ENCODE results near the gene PSMB5.
A peak's percentile ranks its signal among the peaks of the same experiment; 100 is the strongest.
"Not testable (repeated sequence)": the region's sequence is repeated elsewhere in the genome, so short reads cannot be mapped to it uniquely, and the experiment has no call there.

PSMB5 gene

DNA sequence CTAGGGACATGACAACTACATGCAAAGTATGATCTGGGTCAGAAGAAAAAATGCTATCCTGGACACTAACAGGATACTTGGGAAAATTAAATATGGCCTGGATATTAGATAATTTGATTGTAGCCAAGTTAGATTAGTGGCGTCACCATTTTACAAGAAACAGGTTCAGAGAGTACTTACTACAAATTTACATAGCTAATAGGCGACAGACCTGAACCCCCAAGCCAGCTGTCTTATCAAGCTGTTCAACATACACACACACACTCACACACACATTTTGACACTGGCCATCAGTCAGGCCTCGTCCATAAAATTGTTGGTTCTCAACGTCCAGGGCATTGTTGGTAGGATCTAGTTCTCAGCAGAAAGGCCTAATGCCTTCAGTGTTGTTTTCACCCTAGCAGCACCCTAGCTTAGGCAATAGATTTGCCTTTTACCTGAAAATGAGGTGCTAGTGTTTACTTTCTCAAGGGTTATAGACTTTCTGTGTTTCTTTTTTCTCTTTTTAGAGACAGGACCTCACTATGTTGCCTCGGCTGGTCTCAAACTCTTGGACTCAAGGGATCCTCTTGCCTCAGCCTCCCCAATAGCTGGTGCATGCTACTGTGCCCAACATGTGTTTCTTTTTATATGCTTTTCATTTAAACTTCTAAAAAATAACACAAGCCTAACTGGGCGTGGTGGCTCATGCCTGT lies 21.5 kb downstream of the PSMB5 start:
- no peak for DNase-seq

DNA sequence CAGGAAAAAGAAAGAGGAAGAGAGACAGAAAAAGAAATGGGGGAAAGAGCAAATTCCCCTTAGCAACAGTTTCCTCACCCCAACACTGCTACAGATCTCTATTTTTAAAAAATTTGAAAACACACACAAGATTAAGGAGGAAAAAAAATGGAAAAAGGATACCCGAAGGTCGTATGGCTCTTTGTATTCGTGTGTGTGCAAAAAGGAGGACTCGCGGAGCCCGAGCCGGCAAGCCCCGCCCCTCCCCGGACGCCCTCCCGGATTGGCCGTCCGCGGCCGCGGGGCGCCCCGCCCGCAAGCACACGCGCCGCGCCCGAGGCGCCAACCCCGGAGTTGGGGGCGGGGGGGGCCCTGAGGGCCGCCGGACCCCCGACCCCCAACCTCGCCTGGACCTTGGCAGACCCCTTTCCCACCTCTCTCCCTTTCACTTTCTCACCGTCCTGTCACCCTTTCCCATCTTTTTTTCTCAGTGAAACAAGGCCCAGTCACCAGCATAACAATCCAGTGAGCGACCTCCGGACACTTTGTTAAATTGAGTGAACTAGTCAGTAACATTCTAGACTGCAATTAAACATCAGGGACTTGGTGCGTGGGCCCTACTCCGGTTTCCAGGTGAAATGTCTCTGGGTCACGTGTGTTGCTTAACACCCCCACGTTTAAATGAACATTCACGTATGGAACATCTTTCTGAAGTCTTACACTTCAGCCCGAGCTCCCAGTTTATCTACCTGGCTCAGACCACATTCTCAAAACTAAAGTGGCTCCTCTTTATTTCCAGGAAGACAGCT lies 24.6 kb downstream of the PSMB5 start, which contains the start of gene C14orf93:
Gene C14orf93 (minus strand): TSS at position 205 of the 788 bp plus-strand sequence. CDS start 11,120 bp downstream, outside the sequence.
- DNase-seq = peak; percentile 47

GRCh38 chr14:23009483-23009938 lies 25.2 kb downstream of the PSMB5 start:
- DNase-seq = peak; percentile 26

DNA sequence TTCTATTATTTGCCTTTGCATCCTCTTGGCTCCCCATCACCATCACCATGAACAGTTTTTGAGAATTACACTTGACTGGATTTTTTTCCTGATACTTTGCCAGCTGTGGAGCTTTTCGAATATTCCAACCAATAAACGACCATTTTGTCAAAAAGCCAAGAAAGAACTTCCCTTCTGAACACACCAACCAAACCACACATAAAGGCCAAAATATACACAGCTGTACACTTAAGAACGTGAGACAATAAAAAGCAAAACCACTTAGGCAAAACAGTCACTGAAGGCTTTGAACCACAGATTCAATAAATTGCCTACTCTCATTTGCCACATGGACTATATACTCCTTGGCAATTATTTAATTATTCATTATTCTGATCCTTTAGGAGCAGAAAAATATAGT lies 25.9 kb downstream of the PSMB5 start:
- peak; percentile 82 for DNase-seq

DNA sequence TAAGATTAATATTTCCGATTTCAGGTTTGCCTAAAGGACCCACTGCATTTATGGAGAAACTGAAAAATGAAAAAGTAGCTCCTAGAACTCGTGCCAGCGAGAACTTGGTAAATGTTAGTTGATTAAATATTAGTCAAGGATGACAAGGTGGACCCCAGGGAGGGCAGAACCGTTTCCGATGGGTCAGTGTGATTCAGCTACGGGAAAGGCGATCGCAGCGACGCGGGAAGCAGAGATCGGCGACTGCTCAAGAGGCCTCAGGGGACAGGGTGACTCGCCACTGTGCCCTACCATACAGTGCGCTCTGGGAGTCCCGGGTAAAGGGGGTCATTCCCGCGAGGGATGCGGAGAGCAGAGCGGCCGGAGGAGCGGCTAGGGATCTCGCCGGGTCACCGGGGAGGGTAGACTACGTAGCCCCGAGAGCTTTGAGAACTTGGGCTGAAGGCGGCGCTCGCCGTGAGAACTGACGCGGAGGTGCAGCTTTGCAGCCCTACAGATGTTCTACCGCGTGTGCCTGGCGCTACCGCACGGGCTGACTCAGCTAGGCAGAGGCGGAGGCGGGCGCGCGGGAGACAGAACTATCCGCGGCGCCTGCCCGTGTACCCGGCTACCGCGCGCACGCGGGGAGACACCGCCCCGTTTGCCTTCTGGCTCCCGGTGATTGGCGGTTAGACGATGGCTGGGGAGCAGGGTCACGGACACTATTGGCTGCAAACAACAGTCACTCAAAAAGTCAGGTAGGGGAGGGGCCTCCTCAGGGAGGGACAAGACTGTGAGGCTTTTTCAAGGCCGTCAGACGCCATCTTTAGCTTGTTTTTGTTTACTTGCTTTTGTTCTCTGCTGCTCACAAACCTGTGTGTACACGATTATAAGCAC lies 27.9 kb downstream of the PSMB5 start:
- DNase-seq = peak; percentile 100

DNA sequence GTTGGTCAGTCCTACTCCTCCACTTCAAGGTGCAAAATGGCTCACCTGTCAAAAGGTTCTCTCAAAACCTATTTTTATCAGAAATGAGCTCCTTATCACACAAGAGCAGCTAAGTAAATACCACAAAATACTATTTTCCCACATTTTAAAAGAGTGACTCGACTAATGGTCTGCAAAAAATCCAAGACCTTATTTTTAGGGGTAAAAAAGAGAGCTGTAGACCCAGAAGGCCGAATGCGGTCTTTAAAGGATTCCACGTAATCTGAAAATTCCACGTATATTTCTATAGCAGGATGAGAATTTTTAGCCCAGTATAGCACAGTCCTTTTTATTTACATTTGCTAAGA lies 28.5 kb downstream of the PSMB5 start:
- DNase-seq = no peak

GRCh38 chr14:23005451-23006187 lies 29.1 kb downstream of the PSMB5 start:
- no peak for DNase-seq

- not testable (repeated sequence) for DNase-seq
These were observed 30.4 kb downstream of the PSMB5 start for GRCh38 chr14:23004274-23004673.

GRCh38 chr14:23002592-23002991 lies 32.1 kb downstream of the PSMB5 start:
- DNase-seq = no peak

- no peak for DNase-seq
These were observed 33.8 kb downstream of the PSMB5 start for GRCh38 chr14:23000860-23001259.

DNA sequence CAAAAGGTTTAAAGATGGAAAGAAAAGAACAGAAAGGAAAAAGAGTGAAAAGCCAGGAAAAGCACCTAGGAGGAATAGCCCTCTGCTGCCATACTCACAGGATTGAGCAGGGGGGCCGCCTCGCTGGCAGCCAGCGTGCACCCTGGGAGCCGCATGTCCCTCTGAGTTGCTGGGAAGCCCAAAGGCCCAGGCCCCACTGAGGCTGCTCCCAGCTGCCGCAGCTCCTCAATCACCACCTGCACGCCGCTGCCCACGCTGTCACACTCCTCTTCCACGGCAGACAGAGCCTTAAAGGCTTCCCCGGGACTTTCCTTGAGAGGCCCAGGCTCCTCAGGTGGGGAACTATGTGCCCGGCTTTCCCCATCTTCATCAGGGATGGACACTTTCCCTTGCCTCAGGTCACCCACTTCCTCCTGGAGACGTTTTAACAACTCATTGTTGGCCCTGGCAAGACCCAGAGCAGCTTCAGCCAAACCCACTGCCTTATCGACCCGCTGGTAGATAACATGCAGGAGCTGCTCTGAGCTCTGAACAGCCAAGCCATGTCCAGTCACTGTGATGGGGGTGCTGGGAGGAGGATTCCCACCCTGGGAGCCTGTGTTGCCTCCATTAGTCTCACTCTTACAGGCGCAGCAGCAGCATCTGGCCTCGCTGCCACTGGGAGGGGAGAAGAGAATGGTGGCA lies 36.2 kb downstream of the PSMB5 start:
- DNase-seq = no peak

DNA sequence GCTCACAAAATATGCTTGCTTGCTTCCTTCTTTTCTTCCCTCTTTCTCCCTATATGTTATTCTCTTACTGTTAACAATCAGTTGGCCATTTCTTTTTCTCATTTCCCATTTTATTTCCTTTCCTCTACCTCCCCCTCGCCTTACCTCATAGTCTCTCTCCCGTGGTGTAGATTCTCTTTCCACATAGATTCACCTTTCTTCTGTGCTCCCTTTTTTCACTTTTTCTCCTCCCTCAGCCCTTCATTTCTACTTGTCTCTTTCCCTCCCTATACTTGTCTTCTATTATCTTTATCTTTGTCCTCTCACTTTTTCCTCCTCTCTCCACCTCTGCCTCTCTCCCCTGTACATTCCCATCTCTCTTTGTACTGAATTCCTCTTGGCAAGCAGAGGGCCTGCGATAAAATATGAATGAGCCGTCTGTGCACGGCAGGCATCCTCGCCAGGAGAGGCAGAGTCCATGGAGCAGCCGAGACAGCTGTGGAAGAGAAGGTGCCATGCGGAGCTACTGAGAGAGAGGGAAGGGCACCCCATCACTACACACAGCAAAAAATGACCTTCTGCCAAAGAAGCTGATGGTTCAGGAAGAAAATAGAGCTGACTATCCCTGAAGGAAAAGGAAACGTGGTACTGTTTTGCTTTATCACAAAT lies 36.9 kb downstream of the PSMB5 start:
- DNase-seq = no peak

- DNase-seq = no peak
These were observed 37.7 kb downstream of the PSMB5 start for GRCh38 chr14:22996768-22997654.

DNA sequence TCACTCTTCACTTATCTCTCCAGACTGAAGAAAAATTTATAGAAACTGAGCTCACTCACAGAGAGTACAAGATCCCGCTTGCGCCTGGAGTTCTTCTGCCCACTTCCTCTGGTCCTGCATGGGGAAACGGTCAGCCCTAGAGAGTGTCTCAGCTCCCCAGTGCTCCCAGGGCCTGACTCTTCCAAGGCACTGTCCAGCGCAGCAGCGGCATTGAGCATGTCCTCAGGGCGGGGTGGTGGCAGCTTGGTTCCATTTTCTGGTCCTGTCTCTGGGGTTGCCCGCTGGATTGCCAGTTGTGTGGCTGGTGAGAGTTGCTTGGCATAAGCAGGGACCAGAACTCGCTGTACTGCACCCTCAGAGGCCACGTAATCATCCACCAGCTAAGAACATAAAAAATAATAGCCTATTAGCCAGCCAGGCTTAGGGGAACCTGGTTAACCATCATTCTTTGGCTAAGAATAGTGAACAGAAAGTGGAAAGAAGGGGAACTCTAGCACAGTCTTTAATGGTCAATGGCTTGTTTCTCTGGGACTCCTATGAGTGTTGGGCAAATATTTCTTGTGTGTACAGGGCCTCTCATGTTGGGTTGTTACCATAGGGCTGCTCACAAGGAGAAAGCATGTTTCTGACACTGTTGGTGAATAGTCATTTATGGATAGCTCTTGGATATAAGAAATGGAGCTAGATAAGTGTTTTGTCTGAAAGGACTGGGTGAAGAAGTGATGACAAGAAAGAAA lies 38.6 kb downstream of the PSMB5 start:
- DNase-seq = no peak

DNA sequence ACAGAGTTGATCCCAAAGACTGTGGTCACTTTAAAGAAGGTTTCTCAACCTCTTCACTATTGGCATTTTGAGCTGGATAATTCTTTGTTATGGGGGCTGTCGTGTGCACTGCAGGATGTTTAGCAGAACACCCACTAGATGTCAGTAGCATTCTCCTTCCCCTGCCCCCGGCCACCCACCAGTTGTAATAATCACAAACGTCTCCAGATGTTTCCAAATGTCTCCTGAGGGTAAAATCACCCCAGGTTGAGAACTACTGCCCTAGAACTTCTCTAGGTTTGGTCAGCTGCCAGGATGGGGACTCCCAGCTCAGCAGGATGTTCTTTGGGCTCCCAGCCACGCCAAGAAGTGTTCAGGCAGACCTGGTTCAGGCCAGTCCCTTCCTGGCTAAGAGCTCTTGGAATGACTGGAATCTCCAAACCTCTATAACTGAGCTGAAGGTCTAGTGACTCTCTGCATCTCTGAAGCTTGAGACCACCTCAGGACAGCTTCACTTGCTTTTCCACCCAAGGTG lies 39.9 kb downstream of the PSMB5 start:
- peak; percentile 16 for DNase-seq

DNA sequence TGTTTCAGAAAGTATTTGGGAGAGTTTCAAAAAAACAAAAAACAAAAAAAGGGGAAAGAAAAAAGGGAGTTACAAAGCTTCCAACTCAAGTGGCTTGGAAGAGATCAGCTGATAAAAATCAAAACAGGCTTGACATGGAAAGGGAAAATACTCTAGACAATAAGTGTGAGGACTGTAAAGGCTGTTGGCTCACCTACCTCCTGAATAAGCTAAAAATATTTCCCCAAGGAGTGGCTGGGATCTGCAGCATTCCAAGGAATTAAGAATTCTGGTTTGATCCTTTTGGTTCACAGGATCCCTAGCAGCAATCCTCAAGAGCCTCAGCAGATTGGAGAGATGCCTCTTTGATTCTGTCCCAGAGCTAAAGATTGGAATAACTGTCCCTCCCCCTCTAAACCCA lies 41.2 kb downstream of the PSMB5 start:
- DNase-seq = no peak

- DNase-seq = no peak
These were observed 42.8 kb downstream of the PSMB5 start for GRCh38 chr14:22991852-22992251.

DNA sequence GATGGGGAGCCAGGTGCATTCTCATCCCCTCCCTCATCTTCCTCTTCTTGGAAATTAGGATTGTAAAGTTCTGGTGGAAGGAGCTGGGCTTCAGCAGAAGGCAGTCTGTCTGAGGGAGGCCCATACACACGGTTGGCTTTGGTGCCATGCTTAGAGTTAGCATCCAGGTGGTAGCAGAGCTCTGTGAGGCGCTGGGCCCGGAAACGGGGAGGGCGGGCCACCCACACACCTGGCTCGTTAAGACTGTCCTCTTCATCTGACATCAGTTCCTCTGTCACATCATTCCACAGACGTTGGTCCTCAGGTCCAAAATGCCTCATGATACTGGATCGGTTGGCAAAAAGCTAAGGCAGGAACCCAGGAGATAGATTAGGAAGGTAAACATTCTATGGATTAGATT lies 47.4 kb downstream of the PSMB5 start:
- no peak for DNase-seq

DNA sequence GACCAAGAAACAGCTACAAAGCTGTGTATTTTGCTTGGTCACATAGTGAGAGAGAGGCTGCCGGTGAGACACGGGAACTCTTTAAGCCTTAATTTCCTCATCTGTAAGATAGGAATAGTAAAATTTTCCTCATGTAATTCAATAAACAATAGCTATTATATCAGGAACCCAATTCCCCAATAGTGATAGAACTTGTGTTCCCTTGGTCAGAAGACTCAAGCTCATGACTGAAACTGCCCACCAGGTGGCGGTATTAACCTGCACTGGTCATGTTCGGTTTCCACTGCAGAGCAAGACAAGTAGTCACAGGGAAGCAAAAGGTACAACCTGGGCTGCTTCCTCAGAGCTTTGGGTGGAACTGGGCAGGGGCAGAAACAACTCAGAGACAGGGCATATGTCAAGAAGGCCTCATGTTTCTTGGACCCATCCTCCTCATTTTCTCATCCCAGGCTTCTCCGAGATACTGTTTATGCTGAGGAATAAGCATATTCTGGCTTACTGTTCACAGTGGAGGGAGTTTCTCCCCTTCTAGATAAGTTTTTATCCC lies 48.1 kb downstream of the PSMB5 start:
- peak; percentile 80 for DNase-seq
